K562 (cell line): Measurements from ENCODE around the gene STK32C. TPM values are rescaled to one million over a fixed set of nuclear protein-coding genes. Genes with fewer than 3 reads are reported as not detected.

ENCODE experiments used
- ATAC-seq: fragments of 200-7000 bp; cut with Tn5 transposase; 3 replicates; pipeline ENCODE4 v1.9.1; 2020; ENCODE audit warnings: moderate library complexity
- BruUV-seq: library from RNA; stranded (reverse); fragments of 400-500 nt; replicated peaks from 2 replicates; lab custom pipeline; 2021; lab: Mats Ljungman, UMichigan
- CTCF ChIA-PET: fragments of 300-600 bp; formaldehyde crosslinking; extraction: SDS; loops from one replicate; lab custom pipeline; 2021; ENCODE audit warnings: low intra/inter-chr PET ratio; lab: Yijun Ruan, JAX
- POLR2A ChIA-PET: fragments of 300-600, 350-650 bp; sonication (Branson Sonifier 250); formaldehyde crosslinking; extraction: SDS; loops from one replicate; lab custom pipeline; 2021; ENCODE audit warnings: antibody characterized with exemption, inconsistent platforms; lab: Yijun Ruan, JAX
- DNase-seq, 4 experiments: peaks; one replicate each; pipeline versions ENCODE4 v3.0.0 to v3.0.0-alpha.2; 2011 to 2018; ENCODE audit warnings: low spot score in 3 of 4, mixed read lengths in 3 of 4; ENCODE audit errors: extremely low read depth in 1 of 4
- FAIRE-seq: peaks from 2 replicates; lab custom pipeline; 2011; peaks lifted over from hg19 to GRCh38; lab: Jason Lieb, UNC
- H2AFZ ChIP-seq: 2 replicates; pipeline ENCODE4 v1.6.0; 2011; ENCODE audit warnings: low read depth, low read length, control low read depth, inconsistent platforms
- H3K27ac ChIP-seq: fragments of 200-600 bp; 3 replicates; pipeline ENCODE4 v1.8.0; 2011; ENCODE audit warnings: low read depth, mild to moderate bottlenecking, control low read depth, inconsistent platforms, low read length, moderate library complexity, mixed read lengths; ENCODE audit errors: extremely low read depth
- H3K27me3 ChIP-seq, 2 experiments: fragments of 300-600 bp in 1 of 2; 2 replicates in 1 of 2; 3 replicates in 1 of 2; pipeline versions ENCODE4 v1.6.0 to v1.8.0; 2011; ENCODE audit warnings: inconsistent platforms in 2 of 2, low read length in 2 of 2, mild to moderate bottlenecking in 1 of 2, mixed read lengths in 1 of 2, moderate library complexity in 1 of 2; ENCODE audit not compliant: control insufficient read depth in 2 of 2, insufficient read depth in 2 of 2
- H3K36me3 ChIP-seq: fragments of 300-600 bp; 3 replicates; pipeline ENCODE4 v1.8.0; 2011; ENCODE audit warnings: mild to moderate bottlenecking, low read length, inconsistent platforms; ENCODE audit not compliant: control insufficient read depth, insufficient read depth
- H3K4me1 ChIP-seq, 2 experiments: fragments of 200-600 bp in 1 of 2; replicated peaks in 1 of 2; 2 replicates in 1 of 2; 3 replicates in 1 of 2; pipeline versions ENCODE4 v1.5.1 to v1.8.0; 2011; ENCODE audit warnings: inconsistent platforms in 2 of 2, low read length in 2 of 2, mild to moderate bottlenecking in 1 of 2, mixed read lengths in 1 of 2, moderate library complexity in 1 of 2; ENCODE audit not compliant: control insufficient read depth in 2 of 2, insufficient read depth in 2 of 2
- H3K4me2 ChIP-seq: 2 replicates; pipeline ENCODE4 v1.6.1; 2011; ENCODE audit warnings: low read length, control low read depth, inconsistent platforms, mixed read lengths; ENCODE audit not compliant: insufficient read depth
- H3K4me3 ChIP-seq: fragments of 200-600 bp; sonication (generic), shearing (Covaris generic); 2 replicates; pipeline ENCODE4 v1.5.1; 2016; ENCODE audit warnings: control low read depth, inconsistent platforms
- H3K79me2 ChIP-seq: fragments of 200-600 bp; 3 replicates; pipeline ENCODE4 v1.8.0; 2011; ENCODE audit warnings: low read length, inconsistent platforms; ENCODE audit not compliant: control insufficient read depth, insufficient read depth
- H3K9ac ChIP-seq, 2 experiments: 2 replicates each; pipeline versions ENCODE4 v1.6.0 to v1.6.1; 2011; ENCODE audit warnings: low read depth in 2 of 2, low read length in 2 of 2, control low read depth in 1 of 2, inconsistent platforms in 1 of 2, mild to moderate bottlenecking in 1 of 2, mixed read lengths in 1 of 2; ENCODE audit not compliant: insufficient read depth in 1 of 2
- H3K9me1 ChIP-seq: one replicate; pipeline ENCODE4 v1.6.0; 2011; ENCODE audit warnings: inconsistent platforms, mild to moderate bottlenecking, low read length, moderate library complexity; ENCODE audit not compliant: control insufficient read depth, insufficient read depth
- H3K9me3 ChIP-seq: replicated peaks from 2 replicates; pipeline ENCODE4 v1.5.1; 2011; ENCODE audit warnings: low read depth, low read length, inconsistent platforms; ENCODE audit not compliant: control insufficient read depth, insufficient read depth
- H4K20me1 ChIP-seq: replicated peaks from 2 replicates; pipeline ENCODE4 v1.6.1; 2011; ENCODE audit warnings: low read length, inconsistent platforms, mixed read lengths; ENCODE audit not compliant: control insufficient read depth, insufficient read depth
- BCLAF1 ChIP-seq, 2 experiments: fragments of 450-650 bp in 1 of 2; IDR thresholded peaks; 2 replicates each; pipeline ENCODE4 v1.6.1; 2011 to 2017; ENCODE audit warnings: low read depth in 2 of 2, antibody characterized with exemption in 1 of 2, borderline replicate concordance in 1 of 2, low read length in 1 of 2, mild to moderate bottlenecking in 1 of 2, mixed read lengths in 1 of 2; ENCODE audit not compliant: control insufficient read depth in 1 of 2
- BDP1 ChIP-seq: IDR thresholded peaks from 3 replicates; pipeline ENCODE4 v1.6.1; 2011; ENCODE audit not compliant: insufficient read length, insufficient read depth
- CREM ChIP-seq: IDR thresholded peaks from 2 replicates; pipeline ENCODE4 v1.6.1; 2014; ENCODE audit warnings: antibody characterized with exemption, low read depth
- GTF2A2 ChIP-seq: IDR thresholded peaks from 2 replicates; pipeline ENCODE4 v1.6.1; 2016; ENCODE audit warnings: mild to moderate bottlenecking, missing genetic modification characterization, missing compliant biosample characterization
- KAT8 ChIP-seq: fragments of 450-650 bp; IDR thresholded peaks from 2 replicates; pipeline ENCODE4 v1.6.1; 2016; ENCODE audit warnings: low read depth, mild to moderate bottlenecking
- MED1 ChIP-seq: sonication (generic); formaldehyde crosslinking; IDR thresholded peaks from 2 replicates; pipeline ENCODE4 v1.8.1; 2023; ENCODE audit warnings: missing genetic modification reagents, borderline replicate concordance
- NFE2 ChIP-seq: IDR thresholded peaks from 2 replicates; pipeline ENCODE4 v1.6.1; 2014; ENCODE audit warnings: antibody characterized with exemption, low read depth
- PHB2 ChIP-seq: fragments of 450-650 bp; IDR thresholded peaks from 2 replicates; pipeline ENCODE4 v1.6.1; 2017; ENCODE audit warnings: low read depth
- POLR2B ChIP-seq: fragments of 450-650 bp; IDR thresholded peaks from 2 replicates; pipeline ENCODE4 v1.6.1; 2018; ENCODE audit warnings: low read depth; ENCODE audit not compliant: partially characterized antibody
- RBBP5 ChIP-seq: fragments of 200-600 bp; sonication (generic); IDR thresholded peaks from 2 replicates; pipeline ENCODE4 v1.6.1; 2012; ENCODE audit warnings: borderline replicate concordance, mild to moderate bottlenecking, low read length, control low read depth, inconsistent platforms; ENCODE audit not compliant: insufficient read depth, poor library complexity, severe bottlenecking
- SMARCB1 ChIP-seq: IDR thresholded peaks from 2 replicates; pipeline ENCODE4 v1.6.1; 2011; ENCODE audit warnings: improper control_type of control experiment, low read depth; ENCODE audit not compliant: insufficient read length
- TCF7L2 ChIP-seq: fragments of 150-350 bp; IDR thresholded peaks from 2 replicates; pipeline ENCODE4 v1.6.1; 2016; ENCODE audit warnings: low read depth, mild to moderate bottlenecking, low read length, moderate library complexity
- ZFPM2 ChIP-seq: fragments of 250-450 bp; sonication (Bioruptor Pico); IDR thresholded peaks from 2 replicates; pipeline ENCODE4 v1.5.1; 2022; ENCODE audit warnings: mild to moderate bottlenecking
- ZNF263 ChIP-seq: sonication (generic); formaldehyde crosslinking; IDR thresholded peaks from 2 replicates; pipeline ENCODE4 v1.8.0; 2022; ENCODE audit warnings: mild to moderate bottlenecking, missing genetic modification reagents, borderline replicate concordance
- ZNF282 ChIP-seq: sonication (generic); formaldehyde crosslinking; IDR thresholded peaks from 2 replicates; pipeline ENCODE4 v1.8.1; 2023; ENCODE audit warnings: missing genetic modification reagents
- ZNF384 ChIP-seq: IDR thresholded peaks from 2 replicates; pipeline ENCODE4 v1.6.1; 2012; ENCODE audit warnings: low read depth, low read length, improper control_type of control experiment
- ZNF717 ChIP-seq: fragments of 250-450 bp; sonication (Bioruptor Pico); IDR thresholded peaks from 2 replicates; pipeline ENCODE4 v1.5.0; 2021
- ZNF75A ChIP-seq: fragments of 450-650 bp; formaldehyde crosslinking; IDR thresholded peaks from 2 replicates; pipeline ENCODE4 v1.4.0; 2020; ENCODE audit warnings: mild to moderate bottlenecking
- ZNF766 ChIP-seq: fragments of 200-800 bp; sonication (Bioruptor generic); conservative IDR thresholded peaks from 2 replicates; pipeline ENCODE4 v1.6.1; 2016; ENCODE audit warnings: missing genetic modification characterization, missing compliant biosample characterization
- WGBS: fragments of 100-300 bp; shearing (Covaris generic); methylation state at CpG from one replicate; pipeline ENCODE4 v1.1.6; 2016; ENCODE audit warnings: low coverage, mixed read lengths; ENCODE audit not compliant: insufficient coverage; ENCODE audit errors: missing lambda C conversion rate; 5-methylcytosine and 5-hydroxymethylcytosine counted together
- in situ Hi-C: fragments of 300-500 bp; cut with MboI; formaldehyde crosslinking; loops from 4 replicates; pipeline ENCODE4 v1.15.0; 2018; ENCODE audit warnings: inconsistent platforms, mixed read lengths
- intact Hi-C: fragments of 100-400 bp; cut with micrococcal nuclease; formaldehyde crosslinking; loops from 2 replicates; pipeline ENCODE4 v1.14.2; 2022
- polyA plus RNA-seq, 8 experiments: library from polyadenylated mRNA; depleted of rRNA in 4 of 8; stranded (reverse) in 5 of 8; unstranded in 3 of 8; fragments of >200 nt; fragmentation: Nextera tagmentation in 2 of 8; fragmentation: Illumina TruSeq in 1 of 8; extraction: Ambion mirVana in 2 of 8; extraction: Trizol in 1 of 8; gene quantifications; 2 replicates each; pipeline versions ENCODE4 v1.2.1 to v1.2.3, GENCODE V29; 2011 to 2014; ENCODE audit warnings: inconsistent platforms in 1 of 8, missing spikeins in 1 of 8
- total RNA-seq, 7 experiments: library from RNA; depleted of rRNA in 6 of 7; stranded (reverse); fragments of >200 nt in 6 of 7; fragmentation: Illumina TruSeq in 2 of 7; extraction: Trizol in 2 of 7; gene quantifications; 2 replicates each; pipeline versions ENCODE4 v1.2.1 to v1.2.3, GENCODE V29; 2011 to 2021; ENCODE audit warnings: low replicate concordance in 1 of 7

Gene STK32C
- total and polyA plus RNA-seq, 9 of the 15 experiments (the other 6 are each of a cell fraction or from before 2014, with no cell fraction given), result 1.5 to 20.9 (median 6.5) TPM

GRCh38 chr10:132283604-132284382 is 24.0 kb downstream of the STK32C start:
- intact Hi-C loops, result no loop called here
- H3K4me1 ChIP-seq, result peaks cover 6 to 31% of the 10 kb centered on the region in 2 experiments; a peak in 3 of 5 replicates
- FAIRE-seq (no peak), DNase-seq (no peak), ATAC-seq (no peak)
- BruUV-seq, result no TSS peak
- no peaks in the 10 kb centered on the region for H3K79me2 ChIP-seq
- no peak overlapping the region for H3K27ac ChIP-seq
- H3K9me1 ChIP-seq, result no peaks in the 10 kb centered on the region
- no peaks in the 10 kb centered on the region for H3K9me3 ChIP-seq
- no peak overlapping the region for H3K4me2 ChIP-seq
- H4K20me1 ChIP-seq, result no peaks in the 10 kb centered on the region
- ChIA-PET POLR2A (no interaction called here), CTCF (no interaction called here)
- H3K4me3 ChIP-seq, result no peak overlapping the region
- no peaks in the 10 kb centered on the region for H3K36me3 ChIP-seq
- no peak overlapping the region for H2AFZ ChIP-seq
- 16% methylated on average over 17 of the region's 24 CpGs for WGBS
- H3K27me3 ChIP-seq, result peaks cover 2 to 39% of the 10 kb centered on the region in 2 experiments; a peak in 3 of 5 replicates
- no peak overlapping the region for H3K9ac ChIP-seq
- TF ChIP-seq ZNF384, result no peak
- no peak for TF ChIP-seq ZFPM2 (CRISPR knock-in tag)
- TF ChIP-seq RBBP5, result no peak
- TF ChIP-seq MED1 (CRISPR knock-in tag), result no peak
- no peak for TF ChIP-seq ZNF282 (CRISPR knock-in tag)
- TF ChIP-seq GTF2A2 (tag), result no peak
- no peak for TF ChIP-seq ZNF766
- TF ChIP-seq PHB2, result no peak
- no peak for TF ChIP-seq ZNF717 (CRISPR knock-in tag)
- no peak for TF ChIP-seq ZNF75A
- no peak for TF ChIP-seq SMARCB1
- TF ChIP-seq BCLAF1 (IDR thresholded peaks at IDR 0.05; ENCODE audit: borderline replicate concordance in 1 of 2, control insufficient read depth in 1 of 2, low read depth in 2 of 2, low read length in 1 of 2), result no peak
- TF ChIP-seq BDP1, result no peak
- TF ChIP-seq POLR2B, result no peak
- TF ChIP-seq TCF7L2, result no peak
- no peak for TF ChIP-seq CREM
- TF ChIP-seq ZNF263 (CRISPR knock-in tag), result no peak
- TF ChIP-seq KAT8, result no peak
- no peak for TF ChIP-seq NFE2
- in situ Hi-C loops, result no loop called here
